Posterior vena cava (tissue), 2 donors: ENCODE data around the gene PIEZO1. TPM values are rescaled to one million over a fixed set of nuclear protein-coding genes. Genes with fewer than 3 reads are reported as not detected.

ENCODE experiments used
- DNase-seq: peaks from one replicate; pipeline ENCODE4 v3.0.0-alpha.2; 2020; ENCODE audit warnings: low spot score
- intact Hi-C, 2 donors: fragments of 100-400 bp; cut with DNase I; formaldehyde crosslinking; loops; one replicate each; pipeline versions ENCODE4 v1.14.1 to v1.14.2; 2022 to 2023
- total RNA-seq, 2 donors: library from RNA; stranded (reverse); fragmentation: NEBNext Ultra II Directional; extraction: Animal tissue kit (Norgen Biotek cat#: 25700); gene quantifications; one replicate each; pipeline ENCODE4 v1.2.1, GENCODE V29; 2021
- donor health status: DM: yes; HTN: yes; CAD: no.
- donor health status: DM: yes; HTN: yes; CAD: no.

Gene PIEZO1
- total RNA-seq, 2 donors from 2014 or later, result 99.3 to 103 TPM

- no peak for DNase-seq
- intact Hi-C loops, result no loop called here
Measured at GRCh38 chr16:88744577-88745521, 40.2 kb downstream of the PIEZO1 start.

DNA sequence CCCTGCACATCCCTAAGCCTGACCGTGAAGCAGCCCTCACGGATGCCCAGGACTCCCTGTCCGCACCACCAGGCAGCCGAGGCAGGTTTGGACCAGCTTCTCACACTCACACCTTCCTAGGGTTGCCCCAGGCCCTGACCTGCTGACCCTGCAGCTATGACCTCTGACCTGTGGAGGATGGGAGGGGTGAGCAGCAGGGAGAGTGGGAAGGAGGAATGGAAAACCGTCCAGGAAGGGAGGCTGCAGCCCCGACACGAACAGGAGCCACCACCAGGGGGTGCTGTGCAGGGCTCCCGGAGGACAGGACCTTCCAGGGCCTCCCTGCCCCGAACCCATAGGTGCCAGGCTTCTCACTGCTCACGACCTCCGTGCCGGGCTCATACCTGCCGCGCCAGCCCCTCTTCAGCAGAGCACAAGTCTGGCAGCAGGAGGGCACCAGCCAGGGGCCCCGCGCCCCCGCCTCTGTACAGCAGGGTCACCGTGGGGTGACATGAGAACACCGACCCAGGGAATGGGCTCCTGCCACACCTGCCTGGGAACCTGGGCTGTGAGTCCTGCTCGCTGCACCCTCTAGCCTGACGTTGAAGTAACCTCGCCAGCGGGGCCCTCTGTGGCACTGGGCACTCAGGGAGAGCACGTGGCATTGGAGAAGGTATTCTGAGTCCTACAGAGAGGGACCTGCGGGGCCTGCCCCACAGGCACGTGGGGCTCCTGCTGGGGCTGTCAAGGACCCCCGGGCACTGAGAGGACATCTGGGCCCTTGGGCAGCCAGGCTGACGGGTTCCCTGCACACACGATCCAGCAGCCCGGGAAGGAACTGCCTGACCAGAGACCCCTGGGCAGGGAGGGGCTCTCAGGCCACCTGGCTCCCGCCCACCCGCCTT is 41.1 kb downstream of the PIEZO1 start:
- intact Hi-C loops, result no loop called here
- DNase-seq, result peak; percentile 93

GRCh38 chr16:88742896-88743605 is 42.0 kb downstream of the PIEZO1 start:
- no peak for DNase-seq
- intact Hi-C loops, result no loop called here

GRCh38 chr16:88741368-88741767 is 43.7 kb downstream of the PIEZO1 start:
- no peak for DNase-seq
- intact Hi-C loops, result loop anchor here in 1 of 2 donors (2.0 kb wide), 1 partner anchor 23 kb away; no protein-coding TSS in a partner anchor

DNA sequence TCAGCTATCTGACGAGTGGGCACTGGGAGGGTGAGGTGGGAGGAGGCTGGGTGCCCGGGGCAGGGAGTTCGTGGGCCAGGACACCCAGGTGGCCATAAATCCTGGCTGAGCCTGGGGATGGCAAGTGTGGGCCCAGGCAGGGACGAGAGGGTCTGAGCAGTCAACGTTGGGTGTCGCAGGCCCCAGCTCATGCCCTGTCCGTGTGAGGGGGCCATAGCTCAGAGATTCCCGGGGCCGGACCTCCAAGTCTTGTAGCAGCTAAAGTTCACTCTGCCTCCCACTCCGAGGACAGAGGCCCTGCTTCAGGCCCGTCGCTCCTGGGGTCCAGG is 44.3 kb downstream of the PIEZO1 start:
- intact Hi-C loops, result loop anchor here in 1 of 2 donors (2.0 kb wide), 1 partner anchor 24 kb away; no protein-coding TSS in a partner anchor
- no peak for DNase-seq

GRCh38 chr16:88739977-88740726 is 44.9 kb downstream of the PIEZO1 start:
- intact Hi-C loops, result loop anchor here (2.0 to 10.0 kb wide), 3 partner anchors 25 to 425 kb away; partner anchors contain the start of gene PIEZO1 (in 1 of the 2)
- no peak for DNase-seq

- no peak for DNase-seq
- intact Hi-C loops, result loop anchor here in 1 of 2 donors (2.0 to 10.0 kb wide), 2 partner anchors 45 to 425 kb away; partner anchors contain the start of gene PIEZO1
Measured at GRCh38 chr16:88739139-88739976, 45.7 kb downstream of the PIEZO1 start.

GRCh38 chr16:88738151-88739084 is 46.6 kb downstream of the PIEZO1 start:
- intact Hi-C loops, result loop anchor here in 1 of 2 donors (2.0 to 10.0 kb wide), 2 partner anchors 46 to 426 kb away; partner anchors contain the start of gene PIEZO1
- DNase-seq, result no peak

DNA sequence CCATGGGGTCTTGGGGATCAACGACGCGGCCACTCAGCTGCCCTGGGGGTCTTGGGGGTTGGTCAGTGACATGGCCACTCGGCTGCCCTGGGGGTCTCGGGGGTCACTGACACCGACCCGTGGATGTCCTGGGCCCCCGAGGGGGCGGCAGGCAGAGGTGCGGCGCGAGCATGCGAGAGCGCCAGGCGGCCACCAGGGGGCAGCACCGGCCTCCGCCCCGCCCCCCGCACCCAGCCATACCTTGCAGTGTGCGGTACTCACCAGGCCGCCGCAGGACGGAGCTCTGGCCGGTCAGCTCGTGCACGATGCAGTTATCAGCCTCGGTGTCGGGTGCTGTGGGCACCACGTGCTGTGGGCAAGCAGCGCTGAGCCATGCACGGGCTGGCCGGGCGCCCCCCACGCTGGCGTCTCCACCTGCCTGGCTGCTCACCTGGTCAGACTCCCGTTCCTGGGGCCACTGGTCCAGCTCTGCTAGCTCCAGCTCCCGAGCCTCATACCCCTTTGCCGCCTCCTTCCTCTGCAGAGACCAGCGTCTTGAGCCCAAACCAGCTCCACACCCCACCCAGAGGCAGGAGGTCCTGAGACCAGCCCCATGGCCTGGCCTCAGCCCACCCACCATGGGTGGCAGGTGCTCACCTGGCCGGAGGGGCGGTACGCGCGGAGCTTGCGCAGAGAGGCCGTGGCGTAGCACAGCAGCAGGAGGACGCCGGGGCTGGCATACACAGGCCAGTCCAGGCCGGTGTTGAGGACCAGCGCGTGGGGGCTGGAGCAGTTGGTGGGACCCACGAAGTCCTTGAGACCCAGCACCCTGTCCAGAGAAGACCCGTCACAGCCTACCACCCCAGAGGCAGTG is 47.5 kb downstream of the PIEZO1 start:
- intact Hi-C loops, result loop anchor here (2.0 to 10.0 kb wide), 3 partner anchors 47 to 427 kb away; partner anchors contain the start of gene PIEZO1 (in 1 of the 2)
- DNase-seq, result peak; percentile 92

DNA sequence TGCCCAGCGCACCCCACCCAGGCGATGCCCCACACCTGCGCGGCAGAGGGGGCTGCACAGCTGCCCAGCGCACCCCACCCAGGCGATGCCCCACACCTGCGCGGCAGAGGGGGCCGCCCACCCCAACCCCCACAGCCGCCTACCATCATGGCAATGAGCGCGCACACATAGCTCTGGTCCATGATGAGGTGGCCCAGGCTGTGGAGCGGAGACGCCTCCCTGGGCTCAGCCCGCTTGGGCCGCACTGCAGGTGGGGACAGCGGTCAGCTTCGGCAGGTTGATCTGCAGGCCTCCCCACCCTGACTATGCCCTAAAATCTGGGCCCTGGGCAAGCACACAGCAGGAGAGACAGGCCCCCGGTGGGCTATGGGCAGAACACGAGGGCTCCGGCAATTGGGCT is 48.5 kb downstream of the PIEZO1 start:
- intact Hi-C loops, result loop anchor here (2.0 to 10.0 kb wide), 2 partner anchors 50 to 428 kb away; no protein-coding TSS in a partner anchor
- DNase-seq, result no peak

- DNase-seq, result no peak
- intact Hi-C loops, result loop anchor here (2.0 to 10.0 kb wide), 2 partner anchors 51 to 429 kb away; no protein-coding TSS in a partner anchor
Measured at GRCh38 chr16:88736088-88736487, 48.9 kb downstream of the PIEZO1 start.

- intact Hi-C loops, result loop anchor here (2.0 to 10.0 kb wide), 2 partner anchors 51 to 429 kb away; no protein-coding TSS in a partner anchor
- DNase-seq, result no peak
Measured at GRCh38 chr16:88735616-88736015, 49.4 kb downstream of the PIEZO1 start.

DNA sequence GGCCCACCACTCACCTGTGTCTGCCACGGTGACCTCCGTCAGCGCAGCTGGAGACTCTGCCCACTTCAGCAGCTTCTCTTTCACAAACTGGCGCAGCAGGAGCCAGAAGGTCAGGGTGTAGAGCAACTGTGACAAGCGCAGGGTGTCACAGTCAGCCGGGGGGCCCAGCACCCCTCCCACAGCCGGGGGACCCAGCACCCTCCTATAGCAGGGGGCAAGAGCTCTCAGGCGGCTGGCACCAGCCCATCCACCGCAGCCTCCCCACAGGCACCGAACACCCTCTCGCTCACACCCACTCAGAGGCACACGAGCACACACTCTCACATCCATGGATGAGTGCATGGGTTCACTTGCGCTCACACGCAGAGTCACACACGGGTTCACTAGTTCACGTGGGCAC is 49.9 kb downstream of the PIEZO1 start:
- no peak for DNase-seq
- intact Hi-C loops, result loop anchor here in 1 of 2 donors (10.0 kb wide), 1 partner anchor 430 kb away; no protein-coding TSS in a partner anchor

GRCh38 chr16:88734361-88734728 is 50.7 kb downstream of the PIEZO1 start:
- intact Hi-C loops, result loop anchor here in 1 of 2 donors (10.0 kb wide), 1 partner anchor 430 kb away; no protein-coding TSS in a partner anchor
- DNase-seq, result no peak
